ELR (cell line): Measurements from ENCODE around the gene SNHG17.
"Not testable (repeated sequence)": the region's sequence is repeated elsewhere in the genome, so short reads cannot be mapped to it uniquely, and the experiment has no call there.

Experiments
- DNase-seq: peaks from one replicate; pipeline ENCODE4 v3.0.0-alpha.2; 2015; ENCODE audit warnings: low read depth

Gene SNHG17

GRCh38 chr20:38418509-38419204 is 16.5 kb downstream of the SNHG17 start:
- peak; percentile 34 for DNase-seq

- DNase-seq, result no peak
Measured at GRCh38 chr20:38414769-38415450, 20.2 kb downstream of the SNHG17 start.

GRCh38 chr20:38412877-38413577 is 22.1 kb downstream of the SNHG17 start:
- no peak for DNase-seq

GRCh38 chr20:38407822-38408221 is 27.3 kb downstream of the SNHG17 start:
- DNase-seq, result not testable (repeated sequence)

GRCh38 chr20:38407321-38407720 is 27.8 kb downstream of the SNHG17 start:
- DNase-seq, result no peak

- no peak for DNase-seq
Measured at GRCh38 chr20:38406476-38406875, 28.7 kb downstream of the SNHG17 start.

GRCh38 chr20:38405132-38405531 is 30.0 kb downstream of the SNHG17 start:
- DNase-seq, result no peak

- no peak for DNase-seq
Measured at GRCh38 chr20:38404016-38404415, 31.1 kb downstream of the SNHG17 start.

GRCh38 chr20:38402816-38403215 is 32.3 kb downstream of the SNHG17 start:
- DNase-seq, result no peak

- no peak for DNase-seq
Measured at GRCh38 chr20:38402089-38402488, 33.0 kb downstream of the SNHG17 start.

GRCh38 chr20:38395751-38396395 is 39.3 kb downstream of the SNHG17 start:
- DNase-seq, result not testable (repeated sequence)

- peak; percentile 24 for DNase-seq
Measured at GRCh38 chr20:38395165-38395564, 40.0 kb downstream of the SNHG17 start.

- no peak for DNase-seq
Measured at GRCh38 chr20:38393259-38393658, 41.9 kb downstream of the SNHG17 start.

- peak; percentile 9 for DNase-seq
Measured at GRCh38 chr20:38392356-38392755, 42.8 kb downstream of the SNHG17 start.

- DNase-seq, result peak; percentile 20
Measured at GRCh38 chr20:38387953-38388352, 47.2 kb downstream of the SNHG17 start.

- DNase-seq, result no peak
Measured at GRCh38 chr20:38386851-38387250, 48.3 kb downstream of the SNHG17 start.

- no peak for DNase-seq
Measured at GRCh38 chr20:38386004-38386403, 49.1 kb downstream of the SNHG17 start.

- DNase-seq, result no peak
Measured at GRCh38 chr20:38383147-38383546, 52.0 kb downstream of the SNHG17 start.

GRCh38 chr20:38377838-38378237 is 57.3 kb downstream of the SNHG17 start:
- not testable (repeated sequence) for DNase-seq

- no peak for DNase-seq
Measured at GRCh38 chr20:38377039-38377685, 58.0 kb downstream of the SNHG17 start.

- no peak for DNase-seq
Measured at GRCh38 chr20:38373898-38374297, 61.2 kb downstream of the SNHG17 start.
